Activated naive CD8-positive, alpha-beta T cell treated with anti-CD3 and anti-CD28 coated beads for 36 hours (primary cell): ENCODE data around the gene ITIH1. TPM values are rescaled to one million over a fixed set of nuclear protein-coding genes. Genes with fewer than 3 reads are reported as not detected.
A peak's percentile ranks its signal among the peaks of the same experiment; 100 is the strongest.
"Not testable (repeated sequence)": the region's sequence is repeated elsewhere in the genome, so short reads cannot be mapped to it uniquely, and the experiment has no call there.

Experiments
- DNase-seq: peaks from one replicate; pipeline ENCODE4 v3.0.0; 2021
- H3K27ac Mint-ChIP-seq: one replicate; pipeline ENCODE4 v1.8.0; 2022; ENCODE audit warnings: mild to moderate bottlenecking, moderate library complexity, mixed read lengths
- H3K27me3 Mint-ChIP-seq: one replicate; pipeline ENCODE4 v1.8.0; 2022; ENCODE audit warnings: mild to moderate bottlenecking, mixed read lengths
- H3K36me3 Mint-ChIP-seq: one replicate; pipeline ENCODE4 v1.8.0; 2021; ENCODE audit warnings: mild to moderate bottlenecking, mixed read lengths
- H3K4me1 Mint-ChIP-seq: one replicate; pipeline ENCODE4 v1.8.0; 2021; ENCODE audit warnings: mixed read lengths
- H3K4me3 Mint-ChIP-seq: one replicate; pipeline ENCODE4 v1.8.0; 2022; ENCODE audit warnings: mild to moderate bottlenecking, moderate library complexity, mixed read lengths
- H3K9me3 Mint-ChIP-seq: one replicate; pipeline ENCODE4 v1.8.0; 2022; ENCODE audit warnings: mixed read lengths
- total RNA-seq, 2 experiments: library from RNA; stranded (reverse); gene quantifications; one replicate each; pipeline ENCODE4 v1.2.3, GENCODE V29; 2021

The ITIH1 gene
- total RNA-seq, 2 experiments from 2014 or later, result not detected

- H3K27ac Mint-ChIP-seq, result peak overlapping the region; percentile 87
- H3K9me3 Mint-ChIP-seq, result no peaks in the 10 kb centered on the region
- H3K4me1 Mint-ChIP-seq, result peaks cover 18% of the 10 kb centered on the region
- H3K36me3 Mint-ChIP-seq, result peaks cover 2% of the 10 kb centered on the region
- no peak for DNase-seq
- H3K4me3 Mint-ChIP-seq, result peak overlapping the region; percentile 93
- H3K27me3 Mint-ChIP-seq, result no peaks in the 10 kb centered on the region
These were observed 7.5 kb upstream of the ITIH1 start for GRCh38 chr3:52769786-52770455.

- Mint-ChIP-seq H3K4me1 (peaks cover 18% of the 10 kb centered on the region), H3K9me3 (no peaks in the 10 kb centered on the region), H3K36me3 (peaks cover 2% of the 10 kb centered on the region), H3K27me3 (no peaks in the 10 kb centered on the region), H3K4me3 (peak within 1 kb of the TSS; percentile 93), H3K27ac (peak within 1 kb of the TSS; percentile 89)
- DNase-seq, result peak; percentile 90
These were observed 6.7 kb upstream of the ITIH1 start, which contains the start of gene NEK4 for GRCh38 chr3:52770496-52771333. Gene NEK4, minus strand, starts transcription at chr3:52770940. Its CDS starts 194 bp downstream, at chr3:52770746.

GRCh38 chr3:52771334-52771681 is 6.1 kb upstream of the ITIH1 start:
- peaks cover 2% of the 10 kb centered on the region for H3K36me3 Mint-ChIP-seq
- peak overlapping the region; percentile 89 for H3K27ac Mint-ChIP-seq
- H3K4me3 Mint-ChIP-seq, result peak overlapping the region; percentile 93
- peaks cover 18% of the 10 kb centered on the region for H3K4me1 Mint-ChIP-seq
- no peak for DNase-seq
- H3K27me3 Mint-ChIP-seq, result no peaks in the 10 kb centered on the region
- no peaks in the 10 kb centered on the region for H3K9me3 Mint-ChIP-seq

- peak overlapping the region; percentile 93 for H3K4me3 Mint-ChIP-seq
- no peak for DNase-seq
- peaks cover 2% of the 10 kb centered on the region for H3K36me3 Mint-ChIP-seq
- peak overlapping the region; percentile 89 for H3K27ac Mint-ChIP-seq
- H3K27me3 Mint-ChIP-seq, result no peaks in the 10 kb centered on the region
- peaks cover 18% of the 10 kb centered on the region for H3K4me1 Mint-ChIP-seq
- no peaks in the 10 kb centered on the region for H3K9me3 Mint-ChIP-seq
These were observed 5.7 kb upstream of the ITIH1 start for GRCh38 chr3:52771702-52772101.

- Mint-ChIP-seq H3K4me3 (no peak overlapping the region), H3K36me3 (peaks cover 2% of the 10 kb centered on the region), H3K4me1 (peaks cover 14% of the 10 kb centered on the region), H3K27ac (no peak overlapping the region), H3K27me3 (no peaks in the 10 kb centered on the region), H3K9me3 (no peaks in the 10 kb centered on the region)
- DNase-seq, result no peak
These were observed 3.9 kb upstream of the ITIH1 start for GRCh38 chr3:52773361-52774065.

GRCh38 chr3:52774066-52774713 is 3.2 kb upstream of the ITIH1 start:
- Mint-ChIP-seq H3K9me3 (no peaks in the 10 kb centered on the region), H3K27me3 (no peaks in the 10 kb centered on the region), H3K27ac (no peak overlapping the region), H3K4me3 (no peak overlapping the region), H3K4me1 (peaks cover 10% of the 10 kb centered on the region), H3K36me3 (peaks cover 2% of the 10 kb centered on the region)
- DNase-seq, result no peak

- Mint-ChIP-seq H3K36me3 (no peaks in the 10 kb centered on the region), H3K4me3 (no peak overlapping the region), H3K27me3 (no peaks in the 10 kb centered on the region), H3K27ac (no peak overlapping the region), H3K4me1 (peaks cover 2% of the 10 kb centered on the region), H3K9me3 (no peaks in the 10 kb centered on the region)
- no peak for DNase-seq
These were observed 2.2 kb upstream of the ITIH1 start for GRCh38 chr3:52774901-52775864.

- no peaks in the 10 kb centered on the region for H3K27me3 Mint-ChIP-seq
- H3K27ac Mint-ChIP-seq, result no peak overlapping the region
- peaks cover 2% of the 10 kb centered on the region for H3K4me1 Mint-ChIP-seq
- no peaks in the 10 kb centered on the region for H3K9me3 Mint-ChIP-seq
- H3K4me3 Mint-ChIP-seq, result no peak overlapping the region
- no peaks in the 10 kb centered on the region for H3K36me3 Mint-ChIP-seq
- no peak for DNase-seq
These were observed 1.5 kb upstream of the ITIH1 start for GRCh38 chr3:52775877-52776276.

- H3K27ac Mint-ChIP-seq, DNase-seq, H3K36me3 Mint-ChIP-seq, H3K27me3 Mint-ChIP-seq, H3K4me3 Mint-ChIP-seq, H3K9me3 Mint-ChIP-seq, H3K4me1 Mint-ChIP-seq: not testable (repeated sequence)
These were observed 913 bp upstream of the ITIH1 start for GRCh38 chr3:52776486-52776885.

GRCh38 chr3:52777959-52778805 is 783 bp downstream of the ITIH1 start:
- peaks cover 8% of the 10 kb centered on the region for H3K27me3 Mint-ChIP-seq
- H3K36me3 Mint-ChIP-seq, result no peaks in the 10 kb centered on the region
- H3K9me3 Mint-ChIP-seq, result no peaks in the 10 kb centered on the region
- H3K27ac Mint-ChIP-seq, result no peak overlapping the region
- no peak overlapping the region for H3K4me3 Mint-ChIP-seq
- no peak for DNase-seq
- H3K4me1 Mint-ChIP-seq, result peaks cover 2% of the 10 kb centered on the region

- DNase-seq, result no peak
These were observed 1.8 kb downstream of the ITIH1 start for GRCh38 chr3:52779011-52779836.

GRCh38 chr3:52779837-52780585 is 2.6 kb downstream of the ITIH1 start:
- Mint-ChIP-seq H3K27ac (no peak overlapping the region), H3K36me3 (no peaks in the 10 kb centered on the region), H3K4me3 (no peak overlapping the region), H3K27me3 (peaks cover 8% of the 10 kb centered on the region), H3K4me1 (peaks cover 2% of the 10 kb centered on the region), H3K9me3 (no peaks in the 10 kb centered on the region)
- no peak for DNase-seq

More at GRCh38 chr3:52779011-52779836, 1.8 kb downstream of the ITIH1 start:
- H3K4me3 Mint-ChIP-seq, result no peak overlapping the region
- no peaks in the 10 kb centered on the region for H3K36me3 Mint-ChIP-seq
- peaks cover 2% of the 10 kb centered on the region for H3K4me1 Mint-ChIP-seq
- peaks cover 8% of the 10 kb centered on the region for H3K27me3 Mint-ChIP-seq
- H3K27ac Mint-ChIP-seq, result no peak overlapping the region
- H3K9me3 Mint-ChIP-seq, result no peaks in the 10 kb centered on the region
